ENCODE results near the gene SNCA. TPM values are rescaled to one million over a fixed set of nuclear protein-coding genes. Genes with fewer than 3 reads are reported as not detected.

SNCA gene
- total RNA-seq, 1 donor: 18.6 TPM

DNA sequence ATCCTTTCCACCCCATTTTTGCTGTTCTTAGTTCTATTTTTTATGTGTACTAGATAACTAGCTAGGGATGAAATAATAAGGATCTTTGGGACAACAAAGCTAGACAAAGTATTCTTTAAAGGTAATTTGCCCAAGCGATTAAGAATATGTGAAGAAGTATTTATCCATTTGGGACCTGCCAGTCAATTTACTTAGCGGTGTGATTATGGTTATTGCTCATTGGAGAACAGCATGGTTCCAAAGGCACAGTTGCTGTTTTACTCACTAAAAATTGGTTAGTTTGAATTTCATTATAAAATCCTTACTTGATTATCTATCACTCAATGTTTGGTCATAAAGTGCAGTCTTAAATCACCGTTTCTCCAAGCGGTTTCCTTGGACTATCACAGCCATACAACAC, 124.1 kb downstream of the SNCA start:
- DNase-seq (ENCODE audit: low read depth in 2 of 3, low spot score in 2 of 3): no peak

DNA sequence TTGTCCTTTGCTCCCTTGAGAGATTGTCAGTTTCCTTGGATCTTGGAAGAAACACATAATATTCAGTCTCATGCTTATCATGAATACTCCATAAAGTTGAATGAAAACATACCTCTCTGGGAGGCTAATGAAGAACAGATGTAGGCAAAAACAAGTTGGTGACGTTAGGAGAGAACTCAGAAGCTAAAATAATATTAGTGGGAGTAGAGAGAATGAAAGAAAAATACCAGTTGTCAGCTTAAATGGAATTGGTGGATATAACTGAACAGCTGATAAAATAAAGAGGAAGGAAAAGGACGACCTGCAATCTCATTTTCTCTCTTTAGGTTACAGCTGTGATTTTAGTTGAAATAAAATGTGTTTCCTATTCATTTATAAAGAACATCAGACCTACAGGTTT, 124.8 kb downstream of the SNCA start:
- DNase-seq (ENCODE audit: low read depth in 2 of 3, low spot score in 2 of 3): peak in 1 of 3 donors; percentile 18

DNA sequence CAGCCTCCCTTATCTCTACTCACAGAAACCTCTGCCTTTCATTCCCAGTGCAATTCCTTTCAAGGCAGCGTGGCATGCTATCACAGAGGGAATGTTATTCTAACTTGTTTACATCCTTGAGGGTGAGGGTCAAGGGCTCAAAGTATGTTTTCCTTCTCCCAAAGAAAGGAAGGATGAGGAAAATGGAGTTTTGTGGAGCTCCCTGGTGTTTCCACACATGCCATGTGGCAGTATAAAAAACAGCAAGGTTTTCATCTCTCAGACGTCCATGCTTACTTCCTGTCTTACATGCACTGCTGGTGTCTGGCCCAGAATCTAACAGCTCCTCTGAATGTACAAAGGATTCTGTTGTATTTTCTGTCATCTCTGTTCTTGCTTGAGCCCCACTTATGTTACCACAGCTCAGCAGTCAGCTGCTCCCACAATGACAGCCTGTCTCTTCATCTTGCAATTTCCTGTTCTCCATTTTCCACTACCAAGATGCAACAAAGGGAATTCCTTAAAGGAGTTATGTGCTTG, 128.0 kb downstream of the SNCA start:
- DNase-seq (ENCODE audit: low read depth in 2 of 3, low spot score in 2 of 3): no peak

DNA sequence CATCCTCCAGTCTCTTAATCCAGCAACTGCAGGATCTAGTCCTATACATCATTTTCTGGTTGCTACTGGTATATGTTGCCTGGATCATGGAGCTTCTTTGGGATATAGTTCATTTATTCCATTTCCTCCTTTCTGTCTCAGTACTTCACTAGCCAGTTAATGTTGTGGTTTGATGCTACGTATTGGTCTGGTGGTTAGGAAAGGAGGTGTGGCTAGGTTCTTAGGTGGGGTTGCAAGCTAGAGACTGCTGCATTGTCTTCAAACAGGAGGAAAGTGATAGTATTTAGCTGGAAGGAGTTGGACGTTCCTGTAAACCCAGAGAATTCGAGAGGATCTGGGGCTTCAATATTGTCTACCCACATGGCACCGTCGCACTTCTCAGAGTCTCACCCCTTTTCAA, 129.5 kb downstream of the SNCA start:
- DNase-seq (ENCODE audit: low read depth in 2 of 3, low spot score in 2 of 3): no peak

DNA sequence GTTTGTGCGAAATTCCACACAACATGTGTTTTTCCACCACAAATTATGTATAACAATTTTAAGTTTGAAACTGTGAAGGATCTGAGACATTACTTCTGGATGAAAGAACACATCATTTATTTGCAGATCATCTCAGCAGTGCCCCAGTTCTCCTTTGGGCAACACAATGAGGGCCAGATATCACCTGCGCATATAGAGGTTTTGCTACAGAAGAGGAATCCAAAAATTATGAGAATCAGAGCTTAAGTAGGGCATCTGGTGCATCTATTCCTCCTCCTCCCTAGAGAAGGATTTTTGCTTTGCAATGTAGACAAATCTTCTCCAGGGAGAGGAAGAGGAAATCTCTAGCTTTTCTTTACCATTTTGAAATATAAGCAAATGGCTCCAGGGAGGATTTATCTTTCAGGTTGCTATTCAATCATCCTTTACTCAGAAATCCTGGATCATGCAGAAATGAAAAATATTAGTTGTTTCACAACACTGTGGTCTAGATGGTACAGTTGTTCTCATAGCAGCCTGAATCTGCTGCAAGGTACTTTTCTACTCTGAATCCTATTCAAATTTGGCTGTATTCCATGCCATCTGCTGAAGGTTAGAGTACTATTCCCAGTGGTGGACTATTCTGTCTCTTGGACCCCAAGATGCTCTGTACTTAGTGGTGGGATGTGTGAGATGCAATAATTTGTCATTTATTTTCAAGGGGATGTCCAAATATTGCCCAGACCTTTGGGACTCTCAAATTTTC, 132.1 kb downstream of the SNCA start:
- DNase-seq (ENCODE audit: low read depth in 2 of 3, low spot score in 2 of 3): no peak

DNA sequence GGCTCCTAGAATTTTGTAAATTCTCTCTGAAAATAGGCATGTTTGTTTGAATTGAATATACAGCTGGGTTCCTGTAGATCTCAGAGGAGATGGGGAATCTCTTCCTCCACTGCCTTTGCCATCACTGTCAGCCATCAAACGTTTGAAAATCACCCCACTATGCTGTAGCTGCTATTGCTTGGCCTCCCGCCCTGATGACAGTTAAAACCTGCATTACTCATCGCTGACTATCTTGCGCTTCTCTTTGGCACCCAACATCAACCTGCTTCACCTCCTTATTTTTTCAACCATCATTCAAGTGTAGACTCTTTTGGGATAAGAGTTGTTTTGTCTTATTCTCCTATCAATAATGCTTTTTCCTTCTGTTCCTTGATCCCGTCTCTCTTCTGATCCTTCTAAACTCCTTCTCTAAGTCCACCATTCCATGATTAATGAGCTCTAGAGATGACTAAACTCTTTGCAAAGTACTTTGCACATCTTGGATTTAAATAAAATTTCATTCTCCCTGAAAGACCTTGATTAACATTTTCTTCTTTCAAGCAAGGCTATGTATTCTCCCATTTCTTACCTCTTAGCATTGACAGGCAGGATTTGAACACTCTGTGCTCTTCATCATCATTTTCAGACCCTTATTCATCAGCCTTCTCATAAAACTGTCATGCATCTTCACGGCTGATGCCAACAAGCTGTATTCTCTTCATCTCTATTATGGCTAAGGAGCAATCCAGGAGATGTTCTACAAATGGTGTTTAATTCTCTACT, 133.0 kb downstream of the SNCA start:
- no peak for DNase-seq (ENCODE audit: low read depth in 2 of 3, low spot score in 2 of 3)

DNA sequence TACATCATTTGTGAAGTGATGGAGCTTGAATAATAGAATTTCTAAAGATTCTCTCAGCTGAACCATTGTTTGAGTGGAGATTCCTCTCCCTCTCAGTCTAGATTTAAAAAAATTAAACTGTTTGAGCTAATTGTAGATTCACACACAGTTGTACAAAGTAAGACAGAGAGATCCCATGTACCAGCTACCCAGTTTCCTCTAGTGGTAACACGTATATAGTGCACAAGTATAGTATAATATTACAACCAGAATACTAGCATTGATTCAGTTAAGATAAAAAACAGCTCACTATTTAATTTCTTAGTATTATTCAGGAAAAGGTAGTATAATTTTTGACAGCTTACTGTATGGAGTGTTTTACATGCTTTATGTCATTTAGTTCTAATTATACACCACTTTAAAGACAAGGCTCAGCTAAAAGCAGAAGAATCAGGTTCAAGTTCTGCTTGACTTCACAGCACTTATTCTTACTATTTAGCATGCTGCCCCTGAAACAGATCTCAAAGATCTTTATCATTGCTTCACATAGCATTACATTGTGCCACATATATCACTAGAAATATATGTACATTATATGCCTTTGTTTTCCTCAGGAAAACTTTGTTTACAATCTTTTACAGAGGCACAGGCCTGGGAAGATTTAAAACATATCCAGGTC, 136.1 kb downstream of the SNCA start:
- no peak for DNase-seq (ENCODE audit: low read depth in 2 of 3, low spot score in 2 of 3)

DNA sequence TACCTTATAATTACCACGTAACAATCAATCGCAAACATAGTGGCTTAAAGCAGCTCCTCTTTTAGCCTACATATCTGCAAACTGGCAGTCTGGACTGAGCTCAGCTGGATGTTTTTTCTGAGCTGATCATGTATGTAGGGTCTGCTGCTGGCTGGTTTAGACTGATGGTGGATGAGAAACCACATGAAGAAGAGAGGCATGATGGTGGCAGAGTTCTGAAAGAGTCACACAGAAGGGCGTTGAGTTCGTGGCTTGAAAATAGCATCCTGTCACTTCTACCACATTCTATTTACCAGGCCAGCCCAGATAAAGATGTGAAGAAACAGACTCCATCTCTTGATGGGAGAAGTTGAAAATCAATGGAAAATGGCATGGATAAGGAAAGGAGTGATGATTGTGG, 151.3 kb downstream of the SNCA start:
- no peak for DNase-seq (ENCODE audit: low read depth in 2 of 3, low spot score in 2 of 3)

DNA sequence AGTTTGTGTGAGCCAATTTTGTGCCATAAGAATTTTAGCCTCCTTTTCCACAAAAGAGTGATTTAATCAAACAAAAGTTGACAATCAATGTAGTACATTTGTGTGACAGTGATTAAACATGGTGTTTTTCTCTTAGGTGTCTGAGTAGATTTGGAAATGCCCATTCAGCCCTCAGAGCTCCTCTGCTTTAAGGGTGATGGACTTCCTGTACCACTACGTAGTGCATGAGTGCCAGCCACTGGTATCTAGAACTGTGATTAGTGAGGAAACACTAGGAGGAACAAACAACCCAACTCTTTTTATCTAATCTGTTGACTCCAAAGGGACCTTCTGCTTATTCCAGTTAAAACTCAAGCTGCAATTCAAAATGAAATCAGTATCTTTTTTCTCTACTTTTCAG, 151.7 kb downstream of the SNCA start:
- no peak for DNase-seq (ENCODE audit: low read depth in 2 of 3, low spot score in 2 of 3)

DNA sequence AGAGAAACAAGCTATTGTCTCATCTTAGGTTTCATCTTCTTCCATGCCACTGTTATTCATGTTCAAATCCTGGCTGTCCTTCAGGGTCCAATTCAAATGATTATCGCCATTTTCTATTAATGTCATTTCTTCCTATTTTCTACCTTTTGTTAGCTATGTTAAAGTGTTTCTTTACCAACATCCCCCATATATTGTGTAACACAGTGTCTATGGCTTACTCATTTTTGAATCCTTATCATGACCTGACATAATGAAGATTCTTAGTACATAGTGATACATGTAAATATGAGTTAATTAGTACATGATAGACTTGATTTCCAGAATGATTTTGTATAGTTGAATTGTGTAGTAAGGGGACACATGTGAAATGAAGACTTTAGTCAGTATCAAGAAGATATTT, 152.4 kb downstream of the SNCA start:
- no peak for DNase-seq (ENCODE audit: low read depth in 2 of 3, low spot score in 2 of 3)

DNA sequence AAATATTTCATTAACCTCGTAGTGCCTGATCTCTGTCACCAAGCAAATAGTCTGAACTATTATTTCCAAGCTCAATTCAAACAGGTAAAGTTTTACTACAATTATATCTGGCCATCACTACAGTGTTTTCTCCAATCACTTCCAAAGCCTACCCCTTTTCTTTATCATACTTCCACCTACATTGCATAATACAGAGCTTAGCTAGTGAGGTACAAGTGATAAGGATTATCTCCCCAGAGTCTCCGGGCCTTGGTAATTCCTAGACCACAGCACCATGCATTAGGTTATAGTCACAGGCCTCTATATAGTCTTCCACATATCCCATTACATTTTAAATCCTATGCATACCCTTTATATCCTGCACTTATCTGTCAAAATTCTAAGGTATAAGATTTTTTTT, 154.2 kb downstream of the SNCA start:
- DNase-seq (ENCODE audit: low read depth in 2 of 3, low spot score in 2 of 3): no peak

DNA sequence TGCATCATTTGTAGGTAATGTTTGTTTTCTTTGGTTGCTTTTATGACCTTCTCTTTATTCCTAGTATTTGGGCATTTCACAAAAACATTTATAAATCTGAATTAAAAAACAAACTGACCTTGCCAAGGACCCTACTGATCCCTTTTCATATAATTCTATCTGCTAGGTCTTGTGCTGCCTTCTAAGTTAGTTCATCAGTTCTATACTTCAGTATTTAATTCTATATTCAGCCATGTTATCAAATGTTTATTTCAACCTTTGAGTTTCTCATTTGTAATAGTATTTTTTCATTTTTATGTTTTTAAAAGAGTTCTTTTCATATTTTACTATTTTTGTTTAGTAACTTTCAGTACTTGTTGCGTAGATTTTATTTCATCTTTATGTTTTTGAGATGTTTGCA, 155.3 kb downstream of the SNCA start:
- DNase-seq (ENCODE audit: low read depth in 2 of 3, low spot score in 2 of 3): no peak

DNA sequence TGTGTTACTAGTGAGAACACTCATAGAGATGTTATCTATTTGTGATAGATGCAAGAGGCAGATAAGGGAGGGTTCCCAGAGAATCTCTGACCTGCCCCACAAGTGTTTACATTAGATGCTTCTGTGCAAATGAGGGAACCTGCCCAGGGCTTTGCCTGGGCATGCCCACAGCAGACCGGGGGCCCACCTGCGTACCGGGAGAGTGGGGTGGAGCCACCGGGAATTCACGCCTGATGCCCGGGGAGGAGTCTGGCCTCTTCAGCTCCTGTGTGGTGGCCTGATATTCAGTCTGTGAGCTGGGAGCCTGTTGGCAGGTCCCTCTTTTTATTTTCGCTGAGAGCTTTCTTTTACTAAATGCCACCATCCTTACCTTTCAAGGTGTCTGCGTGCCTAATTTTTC, 155.7 kb downstream of the SNCA start:
- no peak for DNase-seq (ENCODE audit: low read depth in 2 of 3, low spot score in 2 of 3)

DNA sequence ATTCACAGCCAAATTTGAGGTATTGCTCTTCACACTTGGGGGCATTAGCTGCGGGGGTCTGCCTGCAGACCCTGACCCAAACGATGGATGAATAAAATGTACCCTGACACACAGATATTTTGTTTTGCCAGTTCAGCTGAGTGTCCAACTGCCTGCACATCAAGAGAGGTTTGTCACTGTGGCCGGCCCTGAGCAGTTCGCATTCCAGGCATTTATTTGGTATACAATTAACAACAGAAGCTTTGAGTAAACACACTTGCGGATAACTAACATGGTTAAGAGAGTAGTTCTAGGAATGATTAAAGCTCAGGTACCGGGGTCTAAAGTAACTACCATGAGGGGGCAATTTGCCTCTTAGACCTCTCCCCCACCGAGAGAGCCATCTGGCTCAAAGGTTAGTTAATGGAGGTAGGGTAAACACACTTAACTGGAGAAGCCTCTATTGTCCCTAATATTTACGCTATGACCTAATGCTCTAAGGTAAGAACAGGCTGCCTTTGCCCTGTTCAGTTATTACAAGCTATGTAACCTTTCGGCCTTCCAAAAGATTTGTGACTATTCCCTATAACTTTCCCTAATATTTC, 162.0 kb downstream of the SNCA start:
- DNase-seq (ENCODE audit: low read depth in 2 of 3, low spot score in 2 of 3): no peak

Other genes with a start within 250 kb of the SNCA start
- gene MMRN1, start 57.7 kb upstream of the SNCA start, total RNA-seq: 31.0 TPM